Airway epithelial cell (primary cell): Measurements from ENCODE around the gene PCDHB4. TPM values are rescaled to one million over a fixed set of nuclear protein-coding genes. Genes with fewer than 3 reads are reported as not detected.

Source experiments
- total RNA-seq: library from RNA; depleted of rRNA; stranded (reverse); fragments of >200 nt; gene quantifications from 2 replicates; pipeline ENCODE4 v1.2.3, GENCODE V29; 2015

PCDHB4 gene
- not detected in 2 replicates for total RNA-seq

DNA sequence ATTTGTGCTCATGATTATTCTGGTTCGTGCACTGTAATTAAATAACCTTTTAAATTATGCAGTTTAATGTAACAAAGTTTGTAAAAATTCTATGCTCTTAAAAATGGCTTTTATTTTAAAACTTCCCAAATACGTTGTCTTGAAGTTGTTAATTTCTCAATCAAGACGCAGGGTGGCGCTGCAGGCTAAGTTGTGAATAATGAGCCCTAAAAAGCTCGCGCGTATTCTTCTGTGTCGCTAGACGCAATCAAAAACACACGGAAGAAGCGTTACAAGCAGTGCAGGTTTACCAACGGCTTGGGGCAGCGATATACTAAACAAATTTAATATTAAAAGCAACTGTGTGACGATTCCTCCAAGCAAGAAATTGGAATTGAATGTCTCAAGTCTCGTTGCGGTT is at the start of gene PCDHB4:
Gene PCDHB4 (plus strand): TSS at position 256 of the 400 bp plus-strand sequence. CDS start 181 bp downstream, outside the sequence.

DNA sequence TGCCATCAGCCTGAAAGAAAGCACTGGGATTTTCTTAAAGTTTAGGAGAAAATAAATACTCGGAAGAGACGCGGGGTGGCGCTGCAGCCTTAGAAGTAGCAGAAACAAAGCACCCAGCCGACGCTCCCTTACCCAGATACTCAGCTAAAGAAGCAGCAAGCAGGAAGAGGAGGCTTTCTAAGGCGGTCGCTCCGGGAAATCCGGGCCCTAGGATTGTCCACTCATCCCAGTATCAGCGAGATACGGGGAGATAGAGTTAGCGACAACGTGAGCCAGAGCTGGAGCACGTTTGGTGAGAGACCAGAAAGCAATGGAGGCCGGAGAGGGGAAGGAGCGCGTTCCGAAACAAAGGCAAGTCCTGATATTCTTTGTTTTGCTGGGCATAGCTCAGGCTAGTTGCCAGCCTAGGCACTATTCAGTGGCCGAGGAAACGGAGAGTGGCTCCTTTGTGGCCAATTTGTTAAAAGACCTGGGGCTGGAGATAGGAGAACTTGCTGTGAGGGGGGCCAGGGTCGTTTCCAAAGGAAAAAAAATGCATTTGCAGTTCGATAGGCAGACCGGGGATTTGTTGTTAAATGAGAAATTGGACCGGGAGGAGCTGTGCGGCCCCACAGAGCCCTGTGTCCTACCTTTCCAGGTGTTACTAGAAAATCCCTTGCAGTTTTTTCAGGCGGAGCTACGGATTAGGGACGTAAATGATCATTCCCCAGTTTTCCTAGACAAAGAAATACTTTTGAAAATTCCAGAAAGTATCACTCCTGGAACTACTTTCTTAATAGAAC is 26.9 kb upstream of the PCDHB4 start, which contains the start of gene PCDHB2:
Gene PCDHB2 (plus strand): TSS at position 135 of the 782 bp plus-strand sequence. CDS start 176 bp downstream, at position 311.

DNA sequence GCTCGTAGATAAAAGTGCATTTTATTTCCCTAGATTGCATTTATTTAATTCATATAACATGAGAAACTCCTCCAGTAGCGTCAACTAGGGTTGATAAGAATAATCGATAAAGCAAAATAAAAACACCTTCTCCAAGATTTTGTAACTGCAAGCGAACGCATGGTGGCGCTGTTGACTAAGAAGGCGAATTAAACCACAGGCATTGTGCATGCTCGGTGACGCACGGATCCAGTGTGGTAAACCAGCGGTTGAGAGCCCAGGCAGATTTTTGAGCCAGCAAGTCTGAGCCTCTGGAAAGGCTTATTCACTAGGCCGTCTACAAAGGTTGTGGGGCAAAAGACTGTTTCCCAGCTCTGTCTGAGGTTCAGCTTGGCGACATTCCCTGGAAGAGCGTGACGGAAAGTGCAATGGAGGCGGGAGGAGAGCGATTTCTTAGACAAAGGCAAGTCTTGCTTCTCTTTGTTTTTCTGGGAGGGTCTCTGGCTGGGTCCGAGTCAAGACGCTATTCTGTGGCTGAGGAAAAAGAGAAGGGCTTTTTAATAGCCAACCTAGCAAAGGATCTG is 21.3 kb upstream of the PCDHB4 start, which contains the start of gene PCDHB3:
Gene PCDHB3 (plus strand): TSS at position 231 of the 563 bp plus-strand sequence. CDS start 177 bp downstream, at position 408.

DNA sequence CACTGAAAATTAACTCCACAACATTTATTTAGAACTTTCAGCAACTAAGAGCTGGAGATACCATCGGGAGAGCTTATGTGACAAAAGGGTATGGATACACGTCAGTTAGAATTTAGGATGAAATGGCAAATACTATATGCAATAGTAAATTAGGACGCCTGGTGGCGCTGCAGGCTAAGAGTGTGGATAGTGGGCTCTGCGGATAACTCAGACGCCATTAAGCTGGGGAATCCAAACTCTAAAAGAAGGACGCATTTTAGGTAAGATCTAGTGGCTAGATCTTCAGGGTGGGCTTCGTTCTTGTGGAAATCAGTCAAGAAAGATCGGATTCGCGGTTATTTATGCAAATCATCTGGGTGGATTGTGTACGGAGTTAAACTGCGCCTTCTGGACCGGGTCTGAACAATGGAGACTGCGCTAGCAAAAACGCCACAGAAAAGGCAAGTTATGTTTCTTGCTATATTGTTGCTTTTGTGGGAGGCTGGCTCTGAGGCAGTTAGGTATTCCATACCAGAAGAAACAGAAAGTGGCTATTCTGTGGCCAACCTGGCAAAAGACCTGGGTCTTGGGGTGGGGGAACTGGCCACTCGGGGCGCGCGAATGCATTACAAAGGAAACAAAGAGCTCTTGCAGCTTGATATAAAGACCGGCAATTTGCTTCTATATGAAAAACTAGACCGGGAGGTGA is 13.6 kb downstream of the PCDHB4 start, which contains the start of gene PCDHB5:
Gene PCDHB5 (plus strand): TSS at position 177 of the 688 bp plus-strand sequence. CDS start 229 bp downstream, at position 406.

DNA sequence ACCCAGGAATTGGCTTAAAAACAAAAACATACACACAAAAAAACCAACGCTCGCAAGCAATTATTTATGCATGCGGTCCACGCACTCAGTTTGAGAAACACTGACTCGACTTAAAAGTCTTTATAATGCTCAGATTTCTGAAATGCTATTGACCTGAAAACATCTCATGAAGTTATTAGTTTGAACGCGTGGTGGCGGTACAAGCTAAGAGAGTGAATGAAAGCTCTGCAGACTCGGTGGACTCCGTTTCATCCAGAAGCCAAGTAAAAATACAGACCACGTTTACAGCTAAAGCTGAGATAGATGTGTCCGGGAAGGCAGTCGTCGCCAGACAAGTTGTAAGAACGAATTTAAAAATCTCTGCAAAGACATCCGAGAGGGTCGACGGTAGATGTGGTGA is 28.2 kb downstream of the PCDHB4 start, which contains the start of gene PCDHB6:
Gene PCDHB6 (plus strand): TSS at position 246 of the 400 bp plus-strand sequence. CDS start 201 bp downstream, outside the sequence.

DNA sequence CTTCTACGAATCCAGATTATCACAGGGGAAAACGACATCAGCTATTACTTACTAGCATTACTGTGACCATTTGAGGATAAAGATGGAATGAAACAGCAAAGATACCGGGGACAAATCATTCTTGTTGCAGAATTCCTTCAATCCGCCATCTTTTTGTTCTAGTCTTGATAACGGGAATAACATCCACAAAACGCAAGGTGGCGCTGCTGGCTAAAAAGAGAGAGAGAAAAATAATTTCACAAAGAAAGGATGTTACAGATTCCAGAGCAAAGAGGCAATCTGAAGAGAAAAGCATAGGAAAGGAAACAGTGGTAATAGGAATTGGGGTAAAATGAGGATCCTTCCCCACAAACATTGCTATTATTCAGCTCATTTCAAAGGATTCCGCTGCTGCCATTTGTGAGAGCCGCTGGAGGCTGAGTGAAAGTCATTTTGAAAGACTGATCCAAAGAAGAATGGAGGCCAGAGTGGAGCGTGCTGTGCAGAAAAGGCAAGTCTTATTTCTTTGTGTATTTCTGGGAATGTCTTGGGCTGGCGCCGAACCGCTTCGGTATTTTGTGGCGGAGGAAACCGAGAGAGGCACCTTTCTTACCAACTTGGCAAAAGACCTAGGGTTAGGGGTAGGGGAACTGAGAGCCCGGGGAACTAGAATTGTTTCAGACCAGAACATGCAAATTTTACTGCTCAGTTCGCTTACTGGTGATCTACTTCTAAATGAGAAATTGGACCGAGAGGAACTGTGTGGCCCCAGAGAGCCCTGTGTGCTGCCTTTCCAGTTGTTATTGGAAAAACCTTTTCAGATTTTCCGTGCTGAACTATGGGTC is 51.0 kb downstream of the PCDHB4 start, which contains the start of gene PCDHB7:
Gene PCDHB7 (plus strand): TSS at position 264 of the 824 bp plus-strand sequence. CDS start 192 bp downstream, at position 456.

Other genes with a start within 250 kb of the PCDHB4 start
- gene PCDHA12, start 246.5 kb upstream of the PCDHB4 start, total RNA-seq = not detected in 2 replicates
- not detected in 2 replicates for gene PCDHA13, start 239.7 kb upstream of the PCDHB4 start, total RNA-seq
- gene PCDHAC1, start 195.5 kb upstream of the PCDHB4 start, total RNA-seq = 0.07 TPM in 1 of 2 replicates, not detected in the other
- gene PCDHAC2, start 155.3 kb upstream of the PCDHB4 start, total RNA-seq = 0.42 and 1.1 TPM in 2 replicates
- not detected in 2 replicates for gene PCDHB1, start 70.4 kb upstream of the PCDHB4 start, total RNA-seq
- gene PCDHB2, start 27.2 kb upstream of the PCDHB4 start, total RNA-seq = 0.14 TPM in 1 of 2 replicates, not detected in the other
- 0.05 TPM in 1 of 2 replicates, not detected in the other for gene PCDHB3, start 21.3 kb upstream of the PCDHB4 start, total RNA-seq
- gene PCDHB5, start 13.4 kb downstream of the PCDHB4 start, total RNA-seq = 0.63 TPM in 1 of 2 replicates, not detected in the other
- gene PCDHB6, start 28.2 kb downstream of the PCDHB4 start, total RNA-seq = 0.14 TPM in 1 of 2 replicates, not detected in the other
- gene PCDHB7, start 50.8 kb downstream of the PCDHB4 start, total RNA-seq = not detected in 2 replicates
- gene PCDHB8, start 56.0 kb downstream of the PCDHB4 start, total RNA-seq = 0.07 TPM in 1 of 2 replicates, not detected in the other
- 0.07 and 0.14 TPM in 2 replicates for gene PCDHB16, start 60.6 kb downstream of the PCDHB4 start, total RNA-seq
- gene PCDHB9, start 65.3 kb downstream of the PCDHB4 start, total RNA-seq = 0.07 TPM in 1 of 2 replicates, not detected in the other
- gene PCDHB10, start 70.5 kb downstream of the PCDHB4 start, total RNA-seq = 0.05 and 0.21 TPM in 2 replicates
- 0.09 TPM in 1 of 2 replicates, not detected in the other for gene PCDHB11, start 77.8 kb downstream of the PCDHB4 start, total RNA-seq
- 0.05 and 0.07 TPM in 2 replicates for gene PCDHB12, start 86.9 kb downstream of the PCDHB4 start, total RNA-seq
- gene PCDHB13, start 92.1 kb downstream of the PCDHB4 start, total RNA-seq = 0.09 and 0.14 TPM in 2 replicates
- gene PCDHB14, start 101.5 kb downstream of the PCDHB4 start, total RNA-seq = 0.21 and 0.65 TPM in 2 replicates
- gene PCDHB15, start 123.6 kb downstream of the PCDHB4 start, total RNA-seq = 0.07 and 0.28 TPM in 2 replicates
- not detected in 2 replicates for gene SLC25A2, start 182.2 kb downstream of the PCDHB4 start, total RNA-seq
- 28.8 and 30.0 TPM in 2 replicates for gene TAF7, start 199.0 kb downstream of the PCDHB4 start, total RNA-seq
- gene PCDHGA1, start 208.7 kb downstream of the PCDHB4 start, total RNA-seq = 0.28 TPM in 1 of 2 replicates, not detected in the other
- gene PCDHGA2, start 216.9 kb downstream of the PCDHB4 start, total RNA-seq = 0.42 and 0.79 TPM in 2 replicates
- gene PCDHGA3, start 222.0 kb downstream of the PCDHB4 start, total RNA-seq = 0.14 and 0.21 TPM in 2 replicates
- 0.07 TPM in 1 of 2 replicates, not detected in the other for gene PCDHGB1, start 228.3 kb downstream of the PCDHB4 start, total RNA-seq
- 0.23 and 0.63 TPM in 2 replicates for gene PCDHGA4, start 233.2 kb downstream of the PCDHB4 start, total RNA-seq
- 0.42 TPM in 1 of 2 replicates, not detected in the other for gene PCDHGB2, start 238.2 kb downstream of the PCDHB4 start, total RNA-seq
- gene PCDHGA5, start 242.3 kb downstream of the PCDHB4 start, total RNA-seq = 0.05 and 0.07 TPM in 2 replicates
- gene PCDHGB3, start 248.4 kb downstream of the PCDHB4 start, total RNA-seq = 0.35 and 0.46 TPM in 2 replicates